GM12878 (cell line): ENCODE measurements around the gene LRRC56. TPM values are rescaled to one million over a fixed set of nuclear protein-coding genes. Genes with fewer than 3 reads are reported as not detected.

ENCODE experiments used
- ATF7 ChIP-seq: fragments of 450-650 bp; IDR thresholded peaks from 2 replicates; pipeline ENCODE4 v1.6.1; 2016; ENCODE audit warnings: low read depth, mild to moderate bottlenecking
- CBFB ChIP-seq: IDR thresholded peaks from 2 replicates; pipeline ENCODE4 v1.6.1; 2016; ENCODE audit warnings: antibody characterized with exemption, low read depth
- CBX3 ChIP-seq: fragments of 200-600 bp; sonication (generic); IDR thresholded peaks from 2 replicates; pipeline ENCODE4 v1.6.1; 2016; ENCODE audit warnings: low read depth, borderline replicate concordance
- ESRRA ChIP-seq: IDR thresholded peaks from 2 replicates; pipeline ENCODE4 v1.6.1; 2012; ENCODE audit warnings: mild to moderate bottlenecking, low read length, improper control_type of control experiment
- FOXK2 ChIP-seq: fragments of 450-650 bp; IDR thresholded peaks from 2 replicates; pipeline ENCODE4 v1.6.1; 2017; ENCODE audit warnings: mild to moderate bottlenecking, moderate library complexity
- NFYB ChIP-seq: IDR thresholded peaks from 2 replicates; pipeline ENCODE4 v1.6.1; 2011; ENCODE audit warnings: low read depth, mild to moderate bottlenecking, low read length, improper control_type of control experiment, moderate library complexity; ENCODE audit not compliant: insufficient read depth
- SREBF1 ChIP-seq: IDR thresholded peaks from 2 replicates; pipeline ENCODE4 v1.6.1; 2012; ENCODE audit warnings: mild to moderate bottlenecking, low read length
- TCF7 ChIP-seq: IDR thresholded peaks from 2 replicates; pipeline ENCODE4 v1.6.1; 2014; ENCODE audit warnings: antibody characterized with exemption, borderline replicate concordance
- ZNF622 ChIP-seq: fragments of 450-650 bp; IDR thresholded peaks from 2 replicates; pipeline ENCODE4 v1.6.1; 2017; ENCODE audit warnings: mild to moderate bottlenecking, inconsistent platforms
- ZZZ3 ChIP-seq: IDR thresholded peaks from 2 replicates; pipeline ENCODE4 v1.6.1; 2011; ENCODE audit warnings: low read depth; ENCODE audit not compliant: control insufficient read depth, insufficient read length
- polyA plus RNA-seq, 11 experiments: library from polyadenylated mRNA; depleted of rRNA in 4 of 11; unstranded in 6 of 11; stranded (reverse) in 5 of 11; fragments of >200 nt; fragmentation: Nextera tagmentation in 4 of 11; fragmentation: Illumina TruSeq in 1 of 11; extraction: Ambion mirVana in 4 of 11; extraction: Trizol in 1 of 11; gene quantifications; 1 replicate in 1 of 11; 2 replicates in 10 of 11; pipeline versions ENCODE4 v1.2.1 to v1.2.3, GENCODE V29; 2011 to 2016; ENCODE audit warnings: inconsistent platforms in 2 of 11, missing spikeins in 2 of 11, low read depth in 1 of 11
- total RNA-seq, 4 experiments: library from RNA; depleted of rRNA in 3 of 4; stranded (reverse); fragments of >200 nt in 3 of 4; fragmentation: Illumina TruSeq in 1 of 4; extraction: Trizol in 1 of 4; gene quantifications; 2 replicates each; pipeline versions ENCODE4 v1.2.1 to v1.2.3, GENCODE V29; 2013 to 2021
- TF ChIP-seq, protein P1 (sequence below): fragments of 450-650 bp; formaldehyde crosslinking; IDR thresholded peaks from 2 replicates; pipeline ENCODE4 v1.5.0; 2022; ENCODE audit warnings: mild to moderate bottlenecking, missing genetic modification characterization
- TF ChIP-seq, protein P2 (sequence below): fragments of 450-650 bp; IDR thresholded peaks from 2 replicates; pipeline ENCODE4 v1.6.1; 2014; ENCODE audit warnings: mild to moderate bottlenecking

Gene LRRC56
- total and polyA plus RNA-seq, 10 of the 15 experiments (the other 5 are each of a cell fraction or from before 2014, with no cell fraction given), result 0.02 to 1.9 (median 0.75) TPM; not detected in 1

DNA sequence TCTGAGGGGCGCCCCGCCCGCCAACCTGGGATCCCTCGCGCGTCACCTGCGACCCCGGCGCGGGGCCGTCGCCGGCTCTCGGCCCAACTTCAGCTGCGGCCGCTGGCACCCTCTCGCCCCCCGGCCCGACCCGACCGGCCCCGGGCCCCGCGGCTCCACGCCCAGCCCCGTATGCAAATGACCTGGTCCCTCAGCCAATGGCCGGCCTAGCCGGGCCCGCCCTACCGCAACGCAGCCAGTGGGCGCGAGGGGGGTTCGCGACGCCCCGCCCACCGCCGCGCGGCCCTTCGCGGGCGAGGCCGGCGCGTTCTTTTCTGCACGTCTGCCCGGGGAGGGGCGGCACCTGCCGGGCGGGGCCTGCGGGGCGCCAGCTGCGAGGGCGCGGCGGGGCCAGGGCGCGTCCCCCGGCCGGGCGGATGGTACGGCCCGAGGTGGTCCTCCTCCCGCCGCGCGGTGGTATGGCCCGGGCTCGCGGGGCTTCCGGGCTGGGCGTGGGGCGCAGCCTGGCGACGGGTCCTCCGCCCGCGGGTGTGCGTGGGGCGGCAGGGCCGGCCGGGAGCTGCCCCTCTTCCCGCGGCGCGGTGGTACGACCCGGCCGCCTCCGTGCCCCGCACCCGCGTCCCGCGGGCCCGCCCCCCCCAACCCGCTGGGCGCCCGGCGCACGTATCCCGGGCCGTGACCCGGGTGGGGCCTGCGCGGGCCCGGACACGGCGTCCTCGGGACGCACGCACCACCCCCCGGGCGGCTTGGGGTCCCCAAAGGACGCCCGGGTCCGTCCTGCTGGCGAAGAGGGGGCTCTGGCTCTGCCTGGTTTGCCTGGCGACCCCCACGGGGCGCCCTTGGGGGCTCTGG lies 31.2 kb downstream of the LRRC56 start (continued):
- TF ChIP-seq, protein P1, sequence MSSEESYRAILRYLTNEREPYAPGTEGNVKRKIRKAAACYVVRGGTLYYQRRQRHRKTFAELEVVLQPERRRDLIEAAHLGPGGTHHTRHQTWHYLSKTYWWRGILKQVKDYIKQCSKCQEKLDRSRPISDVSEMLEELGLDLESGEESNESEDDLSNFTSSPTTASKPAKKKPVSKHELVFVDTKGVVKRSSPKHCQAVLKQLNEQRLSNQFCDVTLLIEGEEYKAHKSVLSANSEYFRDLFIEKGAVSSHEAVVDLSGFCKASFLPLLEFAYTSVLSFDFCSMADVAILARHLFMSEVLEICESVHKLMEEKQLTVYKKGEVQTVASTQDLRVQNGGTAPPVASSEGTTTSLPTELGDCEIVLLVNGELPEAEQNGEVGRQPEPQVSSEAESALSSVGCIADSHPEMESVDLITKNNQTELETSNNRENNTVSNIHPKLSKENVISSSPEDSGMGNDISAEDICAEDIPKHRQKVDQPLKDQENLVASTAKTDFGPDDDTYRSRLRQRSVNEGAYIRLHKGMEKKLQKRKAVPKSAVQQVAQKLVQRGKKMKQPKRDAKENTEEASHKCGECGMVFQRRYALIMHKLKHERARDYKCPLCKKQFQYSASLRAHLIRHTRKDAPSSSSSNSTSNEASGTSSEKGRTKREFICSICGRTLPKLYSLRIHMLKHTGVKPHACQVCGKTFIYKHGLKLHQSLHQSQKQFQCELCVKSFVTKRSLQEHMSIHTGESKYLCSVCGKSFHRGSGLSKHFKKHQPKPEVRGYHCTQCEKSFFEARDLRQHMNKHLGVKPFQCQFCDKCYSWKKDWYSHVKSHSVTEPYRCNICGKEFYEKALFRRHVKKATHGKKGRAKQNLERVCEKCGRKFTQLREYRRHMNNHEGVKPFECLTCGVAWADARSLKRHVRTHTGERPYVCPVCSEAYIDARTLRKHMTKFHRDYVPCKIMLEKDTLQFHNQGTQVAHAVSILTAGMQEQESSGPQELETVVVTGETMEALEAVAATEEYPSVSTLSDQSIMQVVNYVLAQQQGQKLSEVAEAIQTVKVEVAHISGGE (CRISPR knock-in tag), result no peak
- TF ChIP-seq TCF7 (no peak), CBX3 (no peak), CBFB (no peak), SREBF1 (peak; percentile 73; the same call in 1 of the 2 replicates), ZZZ3 (no peak), ESRRA (no peak), FOXK2 (0 out of 2 replicates have a peak, but pooled peaks have one; percentile 31), ATF7 (no peak), NFYB (peak; percentile 93), ZNF622 (no peak)
- TF ChIP-seq, protein P2, sequence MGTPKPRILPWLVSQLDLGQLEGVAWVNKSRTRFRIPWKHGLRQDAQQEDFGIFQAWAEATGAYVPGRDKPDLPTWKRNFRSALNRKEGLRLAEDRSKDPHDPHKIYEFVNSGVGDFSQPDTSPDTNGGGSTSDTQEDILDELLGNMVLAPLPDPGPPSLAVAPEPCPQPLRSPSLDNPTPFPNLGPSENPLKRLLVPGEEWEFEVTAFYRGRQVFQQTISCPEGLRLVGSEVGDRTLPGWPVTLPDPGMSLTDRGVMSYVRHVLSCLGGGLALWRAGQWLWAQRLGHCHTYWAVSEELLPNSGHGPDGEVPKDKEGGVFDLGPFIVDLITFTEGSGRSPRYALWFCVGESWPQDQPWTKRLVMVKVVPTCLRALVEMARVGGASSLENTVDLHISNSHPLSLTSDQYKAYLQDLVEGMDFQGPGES, result 0 out of 2 replicates have a peak, but pooled peaks have one; percentile 49
